ENCODE measurements around the gene C18orf63.

- TF ChIP-seq, protein P1, sequence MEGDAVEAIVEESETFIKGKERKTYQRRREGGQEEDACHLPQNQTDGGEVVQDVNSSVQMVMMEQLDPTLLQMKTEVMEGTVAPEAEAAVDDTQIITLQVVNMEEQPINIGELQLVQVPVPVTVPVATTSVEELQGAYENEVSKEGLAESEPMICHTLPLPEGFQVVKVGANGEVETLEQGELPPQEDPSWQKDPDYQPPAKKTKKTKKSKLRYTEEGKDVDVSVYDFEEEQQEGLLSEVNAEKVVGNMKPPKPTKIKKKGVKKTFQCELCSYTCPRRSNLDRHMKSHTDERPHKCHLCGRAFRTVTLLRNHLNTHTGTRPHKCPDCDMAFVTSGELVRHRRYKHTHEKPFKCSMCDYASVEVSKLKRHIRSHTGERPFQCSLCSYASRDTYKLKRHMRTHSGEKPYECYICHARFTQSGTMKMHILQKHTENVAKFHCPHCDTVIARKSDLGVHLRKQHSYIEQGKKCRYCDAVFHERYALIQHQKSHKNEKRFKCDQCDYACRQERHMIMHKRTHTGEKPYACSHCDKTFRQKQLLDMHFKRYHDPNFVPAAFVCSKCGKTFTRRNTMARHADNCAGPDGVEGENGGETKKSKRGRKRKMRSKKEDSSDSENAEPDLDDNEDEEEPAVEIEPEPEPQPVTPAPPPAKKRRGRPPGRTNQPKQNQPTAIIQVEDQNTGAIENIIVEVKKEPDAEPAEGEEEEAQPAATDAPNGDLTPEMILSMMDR (optimal IDR thresholded peaks at IDR 0.05 in 1 of 3, IDR thresholded peaks at IDR 0.05 in 1 of 3, conservative IDR thresholded peaks at IDR 0.05 in 1 of 3; ENCODE audit: extremely low read depth in 1 of 3, insufficient read depth in 2 of 3, low read length in 3 of 3) = no peak
- TF ChIP-seq EZH2 (IDR thresholded peaks at IDR 0.05; ENCODE audit: low read length) = no peak
Measured at GRCh38 chr18:74291472-74291770, 24.2 kb upstream of the C18orf63 start.

All from keratinocyte (primary cell).